ENCODE data around the gene POLR3E. TPM values are rescaled to one million over a fixed set of nuclear protein-coding genes. Genes with fewer than 3 reads are reported as not detected.

POLR3E gene
- total RNA-seq, 4 donors from 2014 or later = 23.2 to 107 (median 46.0) TPM

- no peak for DNase-seq
- WGBS, 2 donors (ENCODE audit: low coverage in 1 of 2) = 94% methylated on average over 24 of the region's 24 CpGs; no CpG with 5 or more reads in 1 of the 2 donors
- in situ Hi-C loops (cut with MboI; ENCODE audit: low pct_ligation_motif_present in 1 of 4, low pct_unique_long_range_greater_than_20kb in 1 of 4, low sequenced_read_pairs in 3 of 4) = loop anchor here in 3 of 4 donors (10.0 to 25.0 kb wide), 3 partner anchors 88 to 1137 kb away; no protein-coding TSS in a partner anchor
- Histone ChIP-seq H3K4me3 (no peak overlapping the region), H3K4me1 (peaks cover 0 to 3% (median 0%) of the 10 kb centered on the region in 4 donors), H3K27me3 (no peaks in the 10 kb centered on the region), H3K9me3 (no peaks in the 10 kb centered on the region), H3K27ac (no peak overlapping the region), H3K36me3 (peaks cover 0 to 46% (median 17%) of the 10 kb centered on the region in 4 donors)
- TF ChIP-seq POLR2A (IDR thresholded peaks at IDR 0.05) = no peak
- no peak for TF ChIP-seq POLR2AphosphoS5 (IDR thresholded peaks at IDR 0.05)
- intact Hi-C loops (cut with DNase I; ENCODE audit: low total_unique reads) = no loop called here
These were observed 27.0 kb downstream of the POLR3E start for GRCh38 chr16:22323959-22324786.

- intact Hi-C loops (cut with DNase I; ENCODE audit: low total_unique reads) (no loop called here), in situ Hi-C loops (cut with MboI; ENCODE audit: low pct_ligation_motif_present in 1 of 4, low pct_unique_long_range_greater_than_20kb in 1 of 4, low sequenced_read_pairs in 3 of 4) (loop anchor here in 3 of 4 donors (10.0 to 25.0 kb wide), 4 partner anchors 87 to 1138 kb away; no protein-coding TSS in a partner anchor)
- TF ChIP-seq EP300 (IDR thresholded peaks at IDR 0.05; ENCODE audit: low read depth) (no peak), CTCF (IDR thresholded peaks at IDR 0.05) (no peak), POLR2AphosphoS5 (IDR thresholded peaks at IDR 0.05) (no peak), POLR2A (IDR thresholded peaks at IDR 0.05) (no peak)
- Histone ChIP-seq H3K9me3 (no peaks in the 10 kb centered on the region), H3K36me3 (peaks cover 0 to 46% (median 15%) of the 10 kb centered on the region in 4 donors), H3K4me1 (peaks cover 0 to 6% (median under 1%) of the 10 kb centered on the region in 4 donors), H3K27me3 (no peaks in the 10 kb centered on the region), H3K27ac (no peak overlapping the region), H3K4me3 (no peak overlapping the region)
- WGBS, 2 donors (ENCODE audit: low coverage in 1 of 2) = 83 to 94% methylated on average over 1 to 19 of the region's 19 CpGs
- no peak for DNase-seq
These were observed 27.8 kb downstream of the POLR3E start for GRCh38 chr16:22324787-22325597.

- H3K27ac ChIP-seq = no peak overlapping the region
- TF ChIP-seq EP300 (IDR thresholded peaks at IDR 0.05; ENCODE audit: low read depth) = no peak
- TF ChIP-seq POLR2A (IDR thresholded peaks at IDR 0.05) = no peak
- no peak for TF ChIP-seq POLR2AphosphoS5 (IDR thresholded peaks at IDR 0.05)
- TF ChIP-seq CTCF (IDR thresholded peaks at IDR 0.05) = no peak
- no peak for DNase-seq
- peaks cover 0 to 12% (median 5%) of the 10 kb centered on the region in 4 donors for H3K4me1 ChIP-seq
- intact Hi-C loops (cut with DNase I; ENCODE audit: low total_unique reads) = no loop called here
- H3K9me3 ChIP-seq = no peaks in the 10 kb centered on the region
- no peak overlapping the region for H3K4me3 ChIP-seq
- 95% methylated on average over 34 of the region's 46 CpGs; no CpG with 5 or more reads in 1 of the 2 donors for WGBS, 2 donors (ENCODE audit: low coverage in 1 of 2)
- peaks cover 0 to 39% (median 15%) of the 10 kb centered on the region in 4 donors for H3K36me3 ChIP-seq
- in situ Hi-C loops (cut with MboI; ENCODE audit: low pct_ligation_motif_present in 1 of 4, low pct_unique_long_range_greater_than_20kb in 1 of 4, low sequenced_read_pairs in 3 of 4) = loop anchor here in 2 of 4 donors (10.0 to 25.0 kb wide), 2 partner anchors 89 to 312 kb away; no protein-coding TSS in a partner anchor
- H3K27me3 ChIP-seq = no peaks in the 10 kb centered on the region
These were observed 28.6 kb downstream of the POLR3E start for GRCh38 chr16:22325598-22326368.

GRCh38 chr16:22326369-22326652 lies 29.1 kb downstream of the POLR3E start:
- TF ChIP-seq CTCF (IDR thresholded peaks at IDR 0.05) (no peak), EP300 (IDR thresholded peaks at IDR 0.05; ENCODE audit: low read depth) (no peak), POLR2AphosphoS5 (IDR thresholded peaks at IDR 0.05) (no peak), POLR2A (IDR thresholded peaks at IDR 0.05) (no peak)
- WGBS, 2 donors (ENCODE audit: low coverage in 1 of 2) = 93 to 100% methylated on average over 1 to 4 of the region's 4 CpGs
- Histone ChIP-seq H3K9me3 (no peaks in the 10 kb centered on the region), H3K27me3 (no peaks in the 10 kb centered on the region), H3K4me1 (peaks cover 0 to 12% (median 5%) of the 10 kb centered on the region in 4 donors), H3K27ac (no peak overlapping the region), H3K36me3 (peaks cover 0 to 39% (median 15%) of the 10 kb centered on the region in 4 donors), H3K4me3 (no peak overlapping the region)
- intact Hi-C loops (cut with DNase I; ENCODE audit: low total_unique reads) (no loop called here), in situ Hi-C loops (cut with MboI; ENCODE audit: low pct_ligation_motif_present in 1 of 4, low pct_unique_long_range_greater_than_20kb in 1 of 4, low sequenced_read_pairs in 3 of 4) (loop anchor here in 2 of 4 donors (10.0 to 25.0 kb wide), 2 partner anchors 88 to 311 kb away; no protein-coding TSS in a partner anchor)
- DNase-seq = no peak

Measured in transverse colon (tissue), 4 donors.